ENCODE results near the gene ZNF830.
"Not testable (repeated sequence)": the region's sequence is repeated elsewhere in the genome, so short reads cannot be mapped to it uniquely, and the experiment has no call there.

The ZNF830 gene

DNA sequence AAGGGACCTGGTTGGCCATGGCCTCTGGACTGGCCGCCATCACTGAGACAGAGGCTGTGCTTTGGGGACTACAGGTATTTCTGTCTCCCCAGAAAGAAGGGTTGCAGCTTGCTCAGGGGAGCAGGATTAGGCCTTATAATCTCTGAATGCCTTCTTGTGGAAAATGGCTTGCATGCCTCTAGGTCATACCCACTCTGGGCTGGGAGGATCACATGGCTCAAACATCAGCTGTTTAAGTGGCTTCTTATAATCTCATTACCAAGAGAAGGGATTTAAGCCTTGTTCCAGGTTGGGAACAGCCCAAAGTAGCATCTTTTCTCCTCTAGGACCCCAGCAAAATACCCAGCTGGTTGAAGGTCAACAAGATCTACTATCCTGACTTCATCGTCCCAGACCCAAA lies 38.1 kb downstream of the ZNF830 start:
- DNase-seq (ENCODE audit: low spot score): no peak
- in situ Hi-C loops (cut with MboI; ENCODE audit: low sequenced_read_pairs, unreplicated experiment): loop anchor here (5.0 kb wide), 1 partner anchor 118 kb away; the partner anchor contains the start of gene RAD51D
- TF ChIP-seq, protein P1, sequence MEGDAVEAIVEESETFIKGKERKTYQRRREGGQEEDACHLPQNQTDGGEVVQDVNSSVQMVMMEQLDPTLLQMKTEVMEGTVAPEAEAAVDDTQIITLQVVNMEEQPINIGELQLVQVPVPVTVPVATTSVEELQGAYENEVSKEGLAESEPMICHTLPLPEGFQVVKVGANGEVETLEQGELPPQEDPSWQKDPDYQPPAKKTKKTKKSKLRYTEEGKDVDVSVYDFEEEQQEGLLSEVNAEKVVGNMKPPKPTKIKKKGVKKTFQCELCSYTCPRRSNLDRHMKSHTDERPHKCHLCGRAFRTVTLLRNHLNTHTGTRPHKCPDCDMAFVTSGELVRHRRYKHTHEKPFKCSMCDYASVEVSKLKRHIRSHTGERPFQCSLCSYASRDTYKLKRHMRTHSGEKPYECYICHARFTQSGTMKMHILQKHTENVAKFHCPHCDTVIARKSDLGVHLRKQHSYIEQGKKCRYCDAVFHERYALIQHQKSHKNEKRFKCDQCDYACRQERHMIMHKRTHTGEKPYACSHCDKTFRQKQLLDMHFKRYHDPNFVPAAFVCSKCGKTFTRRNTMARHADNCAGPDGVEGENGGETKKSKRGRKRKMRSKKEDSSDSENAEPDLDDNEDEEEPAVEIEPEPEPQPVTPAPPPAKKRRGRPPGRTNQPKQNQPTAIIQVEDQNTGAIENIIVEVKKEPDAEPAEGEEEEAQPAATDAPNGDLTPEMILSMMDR (IDR thresholded peaks at IDR 0.05; ENCODE audit: borderline replicate concordance, control extremely low read depth, extremely low read depth, insufficient read depth, missing control alignments): no peak

DNA sequence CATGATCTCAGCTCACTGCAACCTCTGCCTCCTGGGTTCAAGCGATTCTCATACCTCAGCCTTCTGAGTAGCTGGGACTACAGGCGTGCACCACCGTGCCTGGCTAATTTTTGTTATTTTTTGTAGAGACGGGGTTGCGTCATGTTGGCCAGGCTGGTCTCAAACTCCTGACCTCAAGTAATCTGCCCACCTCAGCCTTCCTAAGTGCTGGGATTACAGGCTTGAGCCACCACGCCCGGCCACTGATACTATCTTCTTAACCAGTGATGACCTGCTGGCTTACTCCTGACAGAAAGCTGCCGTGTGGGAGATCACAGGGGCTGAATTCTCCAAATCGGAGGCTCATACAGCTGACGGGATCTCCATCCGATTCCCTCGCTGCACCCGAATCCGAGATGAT lies 39.6 kb downstream of the ZNF830 start:
- in situ Hi-C loops (cut with MboI; ENCODE audit: low sequenced_read_pairs, unreplicated experiment): loop anchor here (10.0 kb wide), 1 partner anchor 94 kb away; no protein-coding TSS in a partner anchor
- not testable (repeated sequence) for DNase-seq (ENCODE audit: low spot score)

DNA sequence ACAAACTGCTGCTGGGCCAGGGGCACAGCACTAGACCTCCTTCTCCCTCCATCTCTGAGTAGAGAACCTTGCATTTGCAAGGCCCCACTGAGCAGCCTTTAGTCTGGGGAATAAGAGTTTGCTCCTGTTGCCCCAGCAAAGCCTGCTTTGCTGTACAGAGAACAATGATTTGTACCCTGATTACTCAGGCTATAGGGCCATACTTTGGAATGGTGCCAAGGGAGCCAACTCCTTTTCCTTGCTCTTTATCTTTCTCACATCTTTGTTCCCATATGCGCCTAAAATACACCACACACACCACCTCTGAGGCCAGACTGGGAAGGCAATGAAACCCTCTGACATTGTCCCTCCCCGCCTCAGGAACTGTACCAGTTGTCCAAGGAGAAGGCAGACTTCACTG lies 40.2 kb downstream of the ZNF830 start:
- in situ Hi-C loops (cut with MboI; ENCODE audit: low sequenced_read_pairs, unreplicated experiment): loop anchor here (10.0 kb wide), 1 partner anchor 93 kb away; no protein-coding TSS in a partner anchor
- no peak for DNase-seq (ENCODE audit: low spot score)
- TF ChIP-seq, protein P1 (IDR thresholded peaks at IDR 0.05; ENCODE audit: borderline replicate concordance, control extremely low read depth, extremely low read depth, insufficient read depth, missing control alignments): no peak

DNA sequence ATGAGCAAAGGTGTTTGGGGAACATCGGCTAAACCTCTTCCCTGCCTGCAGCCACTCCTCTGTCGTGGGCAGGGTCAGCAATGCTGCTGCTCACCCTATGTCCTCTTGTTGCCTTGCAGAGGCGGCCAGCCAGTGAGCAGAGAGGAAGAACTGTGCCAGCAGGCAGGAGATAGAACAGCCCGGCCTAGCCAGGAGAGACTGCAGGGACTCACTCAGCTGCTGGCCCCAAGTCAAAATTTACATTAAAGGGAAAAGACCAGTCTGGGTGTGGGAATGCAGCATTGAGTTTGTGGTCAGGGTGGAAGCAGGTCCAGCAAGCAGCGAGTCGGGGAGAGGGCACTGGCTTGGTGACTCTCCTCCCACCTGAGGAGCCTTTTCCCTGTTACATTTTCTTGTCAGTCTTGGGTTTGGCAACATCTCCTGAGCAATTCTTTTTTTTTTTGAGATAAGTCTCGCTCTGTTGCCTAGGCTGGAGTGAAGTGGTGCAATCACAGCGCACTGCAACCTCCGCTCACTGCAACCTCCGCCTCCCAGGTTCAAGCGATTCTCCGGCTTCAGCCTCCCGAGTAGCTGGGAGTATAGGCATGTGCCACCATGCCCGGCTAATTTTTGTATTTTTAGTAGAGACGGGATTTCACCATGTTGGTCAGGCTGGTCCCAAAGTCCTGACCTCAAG lies 41.7 kb downstream of the ZNF830 start:
- in situ Hi-C loops (cut with MboI; ENCODE audit: low sequenced_read_pairs, unreplicated experiment): loop anchor here (10.0 kb wide), 1 partner anchor 92 kb away; no protein-coding TSS in a partner anchor
- TF ChIP-seq, protein P1 (IDR thresholded peaks at IDR 0.05; ENCODE audit: borderline replicate concordance, control extremely low read depth, extremely low read depth, insufficient read depth, missing control alignments): no peak
- no peak for DNase-seq (ENCODE audit: low spot score)

DNA sequence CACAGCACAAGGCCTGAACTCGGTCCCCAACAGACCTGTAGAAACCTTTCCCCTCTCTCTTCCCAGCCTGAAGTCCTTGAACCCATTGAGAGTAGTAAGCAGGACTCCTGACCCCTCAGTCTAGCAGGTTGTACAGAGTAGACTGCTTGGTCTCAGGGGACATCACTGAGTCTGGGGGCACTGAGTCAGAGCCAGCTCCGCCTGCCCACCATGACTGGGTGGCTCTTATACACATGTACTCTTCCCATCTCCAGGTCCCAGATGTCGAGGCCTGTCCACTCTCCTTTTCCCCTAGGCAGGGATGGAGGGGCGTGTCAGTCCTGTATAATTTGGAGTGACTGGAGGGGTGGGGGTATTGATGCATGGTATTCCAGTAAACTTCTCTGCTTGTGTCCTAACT lies 42.4 kb downstream of the ZNF830 start:
- TF ChIP-seq, protein P1 (IDR thresholded peaks at IDR 0.05; ENCODE audit: borderline replicate concordance, control extremely low read depth, extremely low read depth, insufficient read depth, missing control alignments): no peak
- no peak for DNase-seq (ENCODE audit: low spot score)
- in situ Hi-C loops (cut with MboI; ENCODE audit: low sequenced_read_pairs, unreplicated experiment): loop anchor here (10.0 kb wide), 1 partner anchor 91 kb away; no protein-coding TSS in a partner anchor

DNA sequence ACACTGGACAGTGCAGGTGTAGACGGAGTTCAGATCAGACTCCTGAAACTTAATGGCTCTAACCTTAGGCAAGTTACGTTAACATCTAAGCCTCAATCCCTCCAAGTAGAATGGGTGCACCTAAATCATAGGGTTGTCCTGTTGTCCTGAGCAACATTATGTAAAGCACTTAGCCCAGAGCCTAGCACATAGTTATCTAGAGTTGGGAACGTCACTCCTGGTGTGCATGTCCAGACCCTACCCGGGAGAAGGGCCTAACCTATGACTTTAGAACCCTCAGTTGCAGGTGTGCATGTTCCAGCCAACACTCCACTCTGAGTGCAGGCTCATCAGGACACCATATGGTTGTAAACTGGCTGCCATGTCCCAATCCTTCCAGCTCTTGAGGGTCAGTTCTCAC lies 45.0 kb downstream of the ZNF830 start:
- in situ Hi-C loops (cut with MboI; ENCODE audit: low sequenced_read_pairs, unreplicated experiment): loop anchor here (10.0 kb wide), 1 partner anchor 88 kb away; no protein-coding TSS in a partner anchor
- DNase-seq (ENCODE audit: low spot score): no peak
- TF ChIP-seq, protein P1 (IDR thresholded peaks at IDR 0.05; ENCODE audit: borderline replicate concordance, control extremely low read depth, extremely low read depth, insufficient read depth, missing control alignments): no peak

DNA sequence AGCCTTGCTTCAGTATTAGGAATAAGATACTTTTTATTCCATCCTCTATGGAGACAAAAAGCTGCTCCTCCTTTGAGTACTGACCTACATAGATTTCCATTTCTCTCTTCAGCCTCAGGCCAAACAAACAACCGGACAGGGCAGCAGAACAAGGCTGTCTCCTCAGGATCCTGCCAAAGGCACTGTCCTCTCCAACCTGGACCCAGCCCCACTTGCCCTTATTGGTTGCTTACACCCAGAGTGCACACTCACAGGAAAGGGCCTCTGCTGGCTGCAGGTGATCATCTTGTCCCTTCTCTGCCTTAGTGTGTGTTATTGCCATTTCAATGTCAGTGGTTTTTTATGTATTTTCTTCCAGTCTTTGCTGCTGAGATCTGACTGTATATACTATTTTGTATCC lies 45.6 kb downstream of the ZNF830 start:
- TF ChIP-seq, protein P1 (IDR thresholded peaks at IDR 0.05; ENCODE audit: borderline replicate concordance, control extremely low read depth, extremely low read depth, insufficient read depth, missing control alignments): no peak
- no peak for DNase-seq (ENCODE audit: low spot score)
- in situ Hi-C loops (cut with MboI; ENCODE audit: low sequenced_read_pairs, unreplicated experiment): loop anchor here (10.0 kb wide), 1 partner anchor 88 kb away; no protein-coding TSS in a partner anchor

Measured in GM13976 (cell line).